ENCODE results near the gene NUDT1.

Gene NUDT1

GRCh38 chr7:2224491-2224928, 17.5 kb upstream of the NUDT1 start:
- TF ChIP-seq ZNF398 (tag by site-specific recombination; IDR thresholded peaks at IDR 0.05) (no peak), KLF1 (tag by site-specific recombination; IDR thresholded peaks at IDR 0.05) (peak; percentile 84), ZNF701 (tag by site-specific recombination; IDR thresholded peaks at IDR 0.05) (no peak), ZBTB11 (tag by site-specific recombination; conservative IDR thresholded peaks at IDR 0.05; ENCODE audit: low read depth) (no peak)
- CTCF ChIA-PET: interaction anchor here (0.9 kb wide), 1 partner anchor 123 kb away, joined by 4 read pairs; no protein-coding TSS in a partner anchor
- H3K36me3 ChIP-seq (ENCODE audit: control insufficient read depth in 2 of 2, insufficient read depth in 1 of 2, low read length in 2 of 2): peaks cover 11 to 89% of the 10 kb centered on the region in 2 experiments

GRCh38 chr7:2224934-2225333, 17.1 kb upstream of the NUDT1 start:
- Histone ChIP-seq H3K27ac (ENCODE audit: extremely low read depth, low read depth, low read length) (no peak overlapping the region), H3K4me1 (ENCODE audit: control insufficient read depth, insufficient read depth, low read length) (no peaks in the 10 kb centered on the region), H3K9me3 (ENCODE audit: control insufficient read depth, insufficient read depth, low read depth, low read length) (no peaks in the 10 kb centered on the region), H3K4me3 (ENCODE audit: low read depth, low read length) (no peak overlapping the region), H3K36me3 (ENCODE audit: control insufficient read depth in 2 of 2, insufficient read depth in 1 of 2, low read length in 2 of 2) (peaks cover 11 to 92% of the 10 kb centered on the region in 2 experiments)
- CTCF ChIA-PET: no interaction called here
- TF ChIP-seq, protein P1, sequence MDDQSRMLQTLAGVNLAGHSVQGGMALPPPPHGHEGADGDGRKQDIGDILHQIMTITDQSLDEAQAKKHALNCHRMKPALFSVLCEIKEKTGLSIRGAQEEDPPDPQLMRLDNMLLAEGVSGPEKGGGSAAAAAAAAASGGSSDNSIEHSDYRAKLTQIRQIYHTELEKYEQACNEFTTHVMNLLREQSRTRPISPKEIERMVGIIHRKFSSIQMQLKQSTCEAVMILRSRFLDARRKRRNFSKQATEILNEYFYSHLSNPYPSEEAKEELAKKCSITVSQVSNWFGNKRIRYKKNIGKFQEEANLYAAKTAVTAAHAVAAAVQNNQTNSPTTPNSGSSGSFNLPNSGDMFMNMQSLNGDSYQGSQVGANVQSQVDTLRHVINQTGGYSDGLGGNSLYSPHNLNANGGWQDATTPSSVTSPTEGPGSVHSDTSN (CRISPR knock-in tag; IDR thresholded peaks at IDR 0.05): no peak
- TF ChIP-seq, protein P2, sequence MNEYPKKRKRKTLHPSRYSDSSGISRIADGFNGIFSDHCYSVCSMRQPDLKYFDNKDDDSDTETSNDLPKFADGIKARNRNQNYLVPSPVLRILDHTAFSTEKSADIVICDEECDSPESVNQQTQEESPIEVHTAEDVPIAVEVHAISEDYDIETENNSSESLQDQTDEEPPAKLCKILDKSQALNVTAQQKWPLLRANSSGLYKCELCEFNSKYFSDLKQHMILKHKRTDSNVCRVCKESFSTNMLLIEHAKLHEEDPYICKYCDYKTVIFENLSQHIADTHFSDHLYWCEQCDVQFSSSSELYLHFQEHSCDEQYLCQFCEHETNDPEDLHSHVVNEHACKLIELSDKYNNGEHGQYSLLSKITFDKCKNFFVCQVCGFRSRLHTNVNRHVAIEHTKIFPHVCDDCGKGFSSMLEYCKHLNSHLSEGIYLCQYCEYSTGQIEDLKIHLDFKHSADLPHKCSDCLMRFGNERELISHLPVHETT (tag by site-specific recombination; IDR thresholded peaks at IDR 0.05): no peak
- TF ChIP-seq FEZF1 (tag by site-specific recombination; IDR thresholded peaks at IDR 0.05) (no peak), ZFP37 (tag by site-specific recombination; IDR thresholded peaks at IDR 0.05) (no peak)
- POLR2A ChIA-PET: no interaction called here

More at GRCh38 chr7:2224491-2224928, 17.5 kb upstream of the NUDT1 start:
- no peaks in the 10 kb centered on the region for H3K4me1 ChIP-seq (ENCODE audit: control insufficient read depth, insufficient read depth, low read length)
- no peak overlapping the region for H3K27ac ChIP-seq (ENCODE audit: extremely low read depth, low read depth, low read length)
- POLR2A ChIA-PET: no interaction called here
- no peaks in the 10 kb centered on the region for H3K9me3 ChIP-seq (ENCODE audit: control insufficient read depth, insufficient read depth, low read depth, low read length)
- H3K4me3 ChIP-seq (ENCODE audit: low read depth, low read length): no peak overlapping the region

- no peaks in the 10 kb centered on the region for H3K9me3 ChIP-seq (ENCODE audit: control insufficient read depth, insufficient read depth, low read depth, low read length)
- no peak overlapping the region for H3K4me3 ChIP-seq (ENCODE audit: low read depth, low read length)
- ChIA-PET POLR2A (no interaction called here), CTCF (no interaction called here)
- H3K4me1 ChIP-seq (ENCODE audit: control insufficient read depth, insufficient read depth, low read length): no peaks in the 10 kb centered on the region
- H3K36me3 ChIP-seq (ENCODE audit: control insufficient read depth in 2 of 2, insufficient read depth in 1 of 2, low read length in 2 of 2): peaks cover 11 to 92% of the 10 kb centered on the region in 2 experiments
- no peak overlapping the region for H3K27ac ChIP-seq (ENCODE audit: extremely low read depth, low read depth, low read length)
- no peak for TF ChIP-seq ZNF366 (tag by site-specific recombination; conservative IDR thresholded peaks at IDR 0.05)
- TF ChIP-seq KLF8 (tag by site-specific recombination; IDR thresholded peaks at IDR 0.05): no peak
- TF ChIP-seq ZNF148 (tag by site-specific recombination; IDR thresholded peaks at IDR 0.05; ENCODE audit: borderline replicate concordance): no peak
- TF ChIP-seq ZSCAN23 (tag by site-specific recombination; IDR thresholded peaks at IDR 0.05): no peak
- TF ChIP-seq ZNF426 (tag by site-specific recombination; IDR thresholded peaks at IDR 0.05): no peak
- no peak for TF ChIP-seq TRIM28 (IDR thresholded peaks at IDR 0.05; ENCODE audit: borderline replicate concordance, low read length)
- no peak for TF ChIP-seq ZNF548 (tag by site-specific recombination; IDR thresholded peaks at IDR 0.05)
- TF ChIP-seq ZNF223 (tag by site-specific recombination; IDR thresholded peaks at IDR 0.05): no peak
- no peak for TF ChIP-seq ZNF629 (tag by site-specific recombination; IDR thresholded peaks at IDR 0.05)
- TF ChIP-seq ZBTB8A (tag by site-specific recombination; IDR thresholded peaks at IDR 0.05): no peak
- TF ChIP-seq BCL11A (tag by site-specific recombination; IDR thresholded peaks at IDR 0.05; ENCODE audit: low read depth): no peak
- TF ChIP-seq SETDB1 (IDR thresholded peaks at IDR 0.05; ENCODE audit: insufficient read length, low read length): no peak
- TF ChIP-seq KLF1 (tag by site-specific recombination; IDR thresholded peaks at IDR 0.05): no peak
- no peak for TF ChIP-seq ZNF701 (tag by site-specific recombination; IDR thresholded peaks at IDR 0.05)
- TF ChIP-seq EGR2 (tag by site-specific recombination; IDR thresholded peaks at IDR 0.05; ENCODE audit: low read depth): no peak
Observed at GRCh38 chr7:2225336-2225735, 16.7 kb upstream of the NUDT1 start.

Measured in HEK293 (cell line).